GM21529 (cell line): ENCODE measurements around the gene TMUB2.

Source experiments
- ATAC-seq: cut with Tn5 transposase; IDR thresholded peaks from one replicate; pipeline ENCODE4 v1.9.1; 2021; ENCODE audit not compliant: unreplicated experiment

Gene TMUB2

DNA sequence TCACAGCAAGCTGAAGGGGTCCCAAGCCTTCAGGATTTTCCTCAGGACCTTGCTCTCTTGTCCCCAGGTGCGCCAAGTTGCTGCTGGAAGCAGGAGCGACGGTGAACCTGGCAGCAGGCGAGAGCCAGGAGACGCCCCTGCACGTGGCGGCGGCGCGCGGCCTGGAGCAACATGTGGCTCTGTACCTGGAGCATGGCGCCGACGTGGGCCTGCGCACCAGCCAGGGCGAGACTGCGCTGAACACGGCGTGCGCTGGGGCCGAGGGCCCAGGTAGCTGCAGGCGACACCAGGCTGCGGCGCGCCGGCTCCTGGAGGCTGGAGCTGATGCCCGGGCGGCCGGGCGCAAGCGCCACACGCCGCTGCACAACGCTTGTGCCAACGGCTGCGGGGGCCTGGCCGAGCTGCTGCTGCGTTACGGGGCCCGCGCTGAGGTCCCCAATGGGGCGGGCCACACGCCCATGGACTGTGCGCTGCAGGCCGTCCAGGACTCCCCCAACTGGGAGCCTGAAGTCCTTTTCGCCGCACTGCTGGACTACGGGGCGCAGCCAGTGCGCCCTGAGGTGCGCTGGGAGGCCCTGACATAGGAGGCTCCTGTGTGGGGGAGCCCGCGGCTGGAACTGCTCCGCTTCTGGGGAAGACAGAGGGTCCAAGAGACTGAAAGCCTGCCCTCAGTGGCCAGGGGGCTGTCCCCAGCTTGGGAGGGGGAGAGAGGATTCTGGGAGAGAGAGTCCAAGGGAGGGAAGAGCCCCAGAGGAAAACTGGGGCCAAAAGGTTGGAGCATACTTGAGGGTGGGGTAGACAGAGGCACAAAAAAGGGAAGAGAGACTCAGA lies 9.9 kb upstream of the TMUB2 start:
- no peak for ATAC-seq

DNA sequence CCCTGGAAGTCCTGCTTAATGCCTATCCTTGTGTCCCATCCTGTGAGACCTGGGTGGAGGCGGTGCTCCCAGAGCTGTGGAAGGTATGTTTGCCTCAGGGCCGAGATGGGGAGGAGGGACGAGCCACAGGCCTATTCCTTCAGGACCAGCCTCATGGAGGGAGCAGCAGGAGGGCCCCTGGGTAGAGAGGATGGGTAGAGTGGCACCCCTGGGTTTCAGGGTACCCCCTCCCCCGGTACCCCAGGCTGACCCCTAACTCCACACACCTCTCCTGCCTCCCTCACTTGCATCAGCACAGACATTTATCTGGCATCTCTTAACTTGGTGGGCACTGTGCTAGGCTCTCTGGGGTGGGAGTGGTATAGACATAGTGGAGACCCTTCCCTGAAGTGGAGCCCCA lies 9.1 kb upstream of the TMUB2 start:
- no peak for ATAC-seq

DNA sequence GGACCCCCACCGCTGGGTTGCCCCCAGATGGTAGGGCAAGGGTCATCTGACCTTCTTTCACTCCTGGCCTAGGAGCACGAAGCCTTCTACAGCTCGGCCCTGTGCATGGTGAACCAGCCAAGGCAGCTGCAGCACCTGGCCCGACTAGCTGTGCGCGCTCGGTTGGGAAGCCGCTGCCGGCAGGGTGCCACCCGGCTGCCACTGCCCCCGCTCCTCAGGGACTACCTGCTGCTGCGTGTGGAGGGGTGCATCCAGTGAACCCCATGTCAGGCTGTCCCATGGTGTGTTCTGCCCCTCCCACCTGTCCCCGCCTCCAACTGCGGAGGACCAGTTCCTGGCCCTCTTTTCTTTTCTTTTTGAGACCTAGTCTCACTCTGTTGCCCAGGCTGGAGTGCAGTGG lies 8.6 kb upstream of the TMUB2 start:
- ATAC-seq = no peak

- no peak for ATAC-seq
These were observed 3.7 kb upstream of the TMUB2 start for GRCh38 chr17:44183024-44183423.

- no peak for ATAC-seq
These were observed 2.5 kb upstream of the TMUB2 start for GRCh38 chr17:44184212-44184810.

GRCh38 chr17:44187131-44187899 lies 543 bp downstream of the TMUB2 start:
- peak; percentile 42 for ATAC-seq

DNA sequence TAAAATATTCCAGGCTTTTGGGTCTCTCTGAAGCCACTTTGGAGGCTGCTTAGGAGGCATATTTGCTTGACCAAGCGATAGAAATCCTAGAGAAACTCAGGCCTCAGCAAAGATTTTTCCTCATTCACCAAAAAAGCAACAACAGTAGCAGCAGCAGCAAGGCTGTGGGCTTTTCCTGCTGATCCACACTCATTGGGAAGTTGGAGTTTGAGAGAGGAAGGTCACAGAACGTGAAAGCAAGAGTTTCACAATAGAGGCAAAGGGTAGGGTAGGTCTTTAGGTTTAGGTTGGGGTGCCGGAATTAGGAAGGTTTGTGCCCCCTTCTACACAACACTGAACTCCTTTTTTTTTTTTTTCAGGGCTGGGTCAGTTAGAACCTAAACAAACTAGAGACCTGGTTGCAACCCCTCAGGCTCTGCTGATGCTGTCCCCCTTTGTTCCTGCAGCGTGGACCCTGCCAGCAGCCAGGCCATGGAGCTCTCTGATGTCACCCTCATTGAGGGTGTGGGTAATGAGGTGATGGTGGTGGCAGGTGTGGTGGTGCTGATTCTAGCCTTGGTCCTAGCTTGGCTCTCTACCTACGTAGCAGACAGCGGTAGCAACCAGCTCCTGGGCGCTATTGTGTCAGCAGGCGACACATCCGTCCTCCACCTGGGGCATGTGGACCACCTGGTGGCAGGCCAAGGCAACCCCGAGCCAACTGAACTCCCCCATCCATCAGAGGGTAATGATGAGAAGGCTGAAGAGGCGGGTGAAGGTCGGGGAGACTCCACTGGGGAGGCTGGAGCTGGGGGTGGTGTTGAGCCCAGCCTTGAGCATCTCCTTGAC lies 2.0 kb downstream of the TMUB2 start:
- no peak for ATAC-seq

DNA sequence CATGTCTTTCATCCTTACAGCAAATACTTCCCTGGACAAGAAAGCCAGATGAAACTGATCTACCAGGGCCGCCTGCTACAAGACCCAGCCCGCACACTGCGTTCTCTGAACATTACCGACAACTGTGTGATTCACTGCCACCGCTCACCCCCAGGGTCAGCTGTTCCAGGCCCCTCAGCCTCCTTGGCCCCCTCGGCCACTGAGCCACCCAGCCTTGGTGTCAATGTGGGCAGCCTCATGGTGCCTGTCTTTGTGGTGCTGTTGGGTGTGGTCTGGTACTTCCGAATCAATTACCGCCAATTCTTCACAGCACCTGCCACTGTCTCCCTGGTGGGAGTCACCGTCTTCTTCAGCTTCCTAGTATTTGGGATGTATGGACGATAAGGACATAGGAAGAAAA lies 3.7 kb downstream of the TMUB2 start:
- ATAC-seq = no peak

GRCh38 chr17:44191369-44191768 lies 4.6 kb downstream of the TMUB2 start:
- no peak for ATAC-seq

GRCh38 chr17:44191941-44192496 lies 5.2 kb downstream of the TMUB2 start:
- no peak for ATAC-seq

DNA sequence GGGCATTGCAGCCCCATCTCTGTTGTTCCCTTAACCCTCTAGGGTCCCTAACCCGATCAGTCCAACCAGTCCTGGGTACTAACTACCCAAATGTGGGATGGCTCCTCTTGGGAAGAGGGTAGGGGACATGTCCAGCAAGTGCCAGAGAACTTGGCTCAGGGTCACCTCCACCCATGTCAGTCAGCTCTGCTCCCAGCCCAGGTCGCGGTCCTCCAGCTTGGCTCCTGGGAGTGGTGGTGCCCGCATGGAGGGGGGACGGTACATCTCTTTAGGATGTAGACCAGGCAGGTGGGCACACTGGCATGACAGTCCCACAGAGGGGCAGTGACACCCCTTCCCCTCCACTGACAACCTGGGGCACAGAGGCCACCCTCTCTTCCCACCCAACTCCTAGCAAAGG lies 6.0 kb downstream of the TMUB2 start:
- no peak for ATAC-seq

DNA sequence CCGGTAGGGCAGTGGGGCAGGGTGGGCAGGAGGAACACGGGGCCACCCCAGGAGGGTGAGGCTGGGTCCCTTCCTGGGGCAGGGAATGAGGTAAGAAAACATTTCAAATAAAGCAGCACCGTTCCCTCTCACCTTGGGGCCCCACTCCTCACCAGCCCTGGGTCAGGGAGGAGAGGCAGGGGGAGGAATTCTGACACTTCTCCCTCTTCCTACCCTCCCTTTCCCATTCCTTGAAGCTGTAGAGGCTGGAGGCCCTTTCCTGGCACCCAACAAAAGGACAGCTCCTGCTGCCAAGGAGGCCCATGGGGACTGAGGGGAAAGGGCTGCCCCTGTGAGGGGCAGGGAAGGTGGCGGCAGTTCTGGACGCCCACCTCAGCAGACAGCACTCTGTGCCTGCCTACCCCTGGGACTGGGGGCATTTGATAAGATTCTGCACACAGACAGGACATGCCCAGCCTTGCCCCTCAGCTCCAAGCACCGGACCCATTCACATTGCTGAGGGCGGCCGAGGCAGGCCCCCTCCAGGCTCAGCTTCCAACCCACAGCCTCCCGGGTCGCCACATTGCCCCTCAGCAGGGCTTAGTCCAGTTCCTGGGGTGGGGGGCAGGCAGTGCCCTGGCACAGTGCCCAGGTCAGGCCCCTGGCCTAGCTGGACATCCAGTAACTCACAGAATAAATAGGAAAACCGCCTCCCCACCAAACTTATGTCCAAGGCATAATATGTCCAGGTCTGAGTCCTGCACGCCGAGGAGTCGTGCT lies 6.7 kb downstream of the TMUB2 start:
- ATAC-seq = no peak

DNA sequence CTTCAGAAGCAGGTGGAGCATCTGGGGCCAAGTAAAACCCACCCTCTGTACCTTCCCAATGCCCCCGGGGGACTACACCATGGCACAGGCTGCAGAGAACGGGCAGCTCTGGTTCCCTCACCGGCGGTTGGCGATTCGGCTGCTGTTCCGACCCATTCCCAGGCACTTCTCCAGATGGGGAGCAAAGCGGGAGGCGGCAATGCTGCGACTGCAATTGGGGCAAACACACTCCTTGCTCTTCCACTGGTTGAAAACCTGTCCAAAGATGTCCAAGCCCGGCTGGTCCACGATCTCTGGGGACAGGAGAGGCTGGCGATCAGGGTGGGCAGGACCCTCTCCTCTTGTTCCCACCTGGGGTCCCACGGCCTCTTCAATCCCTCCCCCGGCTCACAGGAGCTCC lies 10.3 kb downstream of the TMUB2 start:
- no peak for ATAC-seq

DNA sequence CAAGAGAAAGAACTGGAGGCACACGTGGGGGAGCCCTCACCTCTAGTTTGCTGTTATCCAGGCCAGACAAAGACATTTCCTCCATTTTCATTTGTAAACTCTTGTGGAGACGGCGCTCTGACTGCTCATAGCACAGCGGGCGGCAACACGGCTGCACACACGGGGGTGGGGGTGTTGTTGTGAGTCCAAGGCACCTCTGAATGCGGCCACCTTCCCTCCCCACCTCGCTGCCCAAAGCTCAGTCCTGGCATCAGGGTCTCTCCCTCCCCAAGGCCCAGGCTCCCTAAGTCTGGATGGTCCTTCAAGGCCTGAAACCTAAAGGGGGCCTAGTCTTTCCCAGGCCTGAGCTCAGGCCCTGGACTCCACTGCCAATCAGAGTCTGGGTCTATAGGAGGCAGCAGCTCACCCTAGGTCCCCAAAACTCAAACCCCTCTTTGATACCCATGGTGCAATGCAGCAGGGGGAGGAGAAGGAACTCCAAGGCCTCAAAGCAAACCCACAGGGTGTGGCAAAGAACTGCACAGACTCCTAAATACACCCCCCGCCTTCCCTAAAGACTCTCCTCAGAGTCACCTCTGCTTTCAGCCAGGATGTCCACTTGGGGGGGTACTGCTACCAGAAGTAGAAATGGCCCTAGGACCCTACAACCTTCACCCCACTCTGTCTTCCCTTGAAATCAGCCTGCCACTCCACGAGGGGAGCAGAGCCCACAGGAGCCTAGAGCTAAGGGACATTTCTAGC lies 11.4 kb downstream of the TMUB2 start:
- ATAC-seq = no peak

GRCh38 chr17:44198721-44199552 lies 12.2 kb downstream of the TMUB2 start:
- peak; percentile 15 for ATAC-seq

DNA sequence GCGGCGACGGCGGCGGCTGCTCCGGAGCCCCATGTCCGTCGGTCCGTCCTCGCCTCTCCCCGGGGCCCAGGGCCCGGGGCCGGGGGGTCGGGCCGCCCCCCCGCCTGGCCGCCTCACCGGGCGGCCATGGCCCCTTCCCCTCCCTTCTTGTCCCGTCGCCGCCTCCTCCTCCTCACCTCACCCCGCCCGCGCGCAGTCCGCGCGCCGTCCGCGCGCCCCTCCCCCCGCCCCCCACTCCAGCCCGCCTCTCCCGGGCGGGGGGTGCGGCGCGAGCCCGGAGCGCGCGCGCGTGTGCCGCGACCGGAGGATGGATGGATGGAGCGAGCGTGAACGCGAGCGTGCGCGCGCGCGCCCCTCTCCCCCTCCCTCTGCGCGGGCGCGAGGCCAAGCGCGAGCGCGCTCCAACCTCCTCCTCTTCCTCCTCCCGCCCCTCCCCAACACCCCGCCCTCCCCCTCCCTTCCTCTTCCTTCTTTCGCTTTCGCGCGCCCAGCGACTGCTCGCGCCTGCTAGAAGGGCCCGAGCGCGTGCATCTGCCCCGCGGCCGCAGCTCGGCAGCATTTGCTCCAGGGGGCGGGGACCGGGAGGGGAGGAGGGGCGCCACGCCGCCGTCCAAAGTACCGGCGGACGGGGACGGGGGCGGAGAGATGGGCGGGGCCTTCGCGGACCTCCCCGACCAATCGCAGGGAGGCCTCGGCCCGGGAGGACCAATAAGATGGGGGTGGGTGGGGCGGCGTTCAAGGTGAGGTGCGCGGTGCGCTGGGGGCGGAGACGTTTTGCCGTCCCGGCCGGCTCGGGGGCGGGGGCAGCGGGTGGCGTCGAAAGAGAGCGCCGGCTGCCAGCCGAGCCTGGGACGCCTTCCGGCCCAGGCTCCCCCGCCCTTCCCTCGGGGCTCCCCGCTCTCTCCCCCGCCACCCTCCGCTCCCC lies 13.0 kb downstream of the TMUB2 start, which contains the start of gene ATXN7L3:
TSS of gene ATXN7L3 (minus strand) at position 332 of the 925 bp plus-strand sequence. CDS start 1,814 bp downstream, outside the sequence.
- ATAC-seq = peak; percentile 64

- no peak for ATAC-seq
These were observed 13.8 kb downstream of the TMUB2 start for GRCh38 chr17:44200478-44201155.
